Hepatocyte (in vitro differentiated cells): ENCODE measurements around the gene KIRREL3.

Experiments
- EZH2 ChIP-seq: fragments of 200-600 bp; sonication (generic); IDR thresholded peaks from 2 replicates; pipeline ENCODE4 v1.6.1; 2016; ENCODE audit warnings: antibody characterized with exemption, mild to moderate bottlenecking, borderline replicate concordance
- EZH2phosphoT487 ChIP-seq: fragments of 200-600 bp; sonication (generic); IDR thresholded peaks from one replicate; pipeline ENCODE4 v1.6.1; 2018; ENCODE audit warnings: antibody characterized with exemption, mild to moderate bottlenecking, low read depth, moderate library complexity; ENCODE audit not compliant: unreplicated experiment, severe bottlenecking
- TF ChIP-seq, protein P1 (sequence below): fragments of 200-600 bp; sonication (generic); IDR thresholded peaks from 2 replicates; pipeline ENCODE4 v1.5.1; 2016; ENCODE audit warnings: antibody characterized with exemption, mild to moderate bottlenecking; ENCODE audit not compliant: poor library complexity

- TF ChIP-seq, protein P1, sequence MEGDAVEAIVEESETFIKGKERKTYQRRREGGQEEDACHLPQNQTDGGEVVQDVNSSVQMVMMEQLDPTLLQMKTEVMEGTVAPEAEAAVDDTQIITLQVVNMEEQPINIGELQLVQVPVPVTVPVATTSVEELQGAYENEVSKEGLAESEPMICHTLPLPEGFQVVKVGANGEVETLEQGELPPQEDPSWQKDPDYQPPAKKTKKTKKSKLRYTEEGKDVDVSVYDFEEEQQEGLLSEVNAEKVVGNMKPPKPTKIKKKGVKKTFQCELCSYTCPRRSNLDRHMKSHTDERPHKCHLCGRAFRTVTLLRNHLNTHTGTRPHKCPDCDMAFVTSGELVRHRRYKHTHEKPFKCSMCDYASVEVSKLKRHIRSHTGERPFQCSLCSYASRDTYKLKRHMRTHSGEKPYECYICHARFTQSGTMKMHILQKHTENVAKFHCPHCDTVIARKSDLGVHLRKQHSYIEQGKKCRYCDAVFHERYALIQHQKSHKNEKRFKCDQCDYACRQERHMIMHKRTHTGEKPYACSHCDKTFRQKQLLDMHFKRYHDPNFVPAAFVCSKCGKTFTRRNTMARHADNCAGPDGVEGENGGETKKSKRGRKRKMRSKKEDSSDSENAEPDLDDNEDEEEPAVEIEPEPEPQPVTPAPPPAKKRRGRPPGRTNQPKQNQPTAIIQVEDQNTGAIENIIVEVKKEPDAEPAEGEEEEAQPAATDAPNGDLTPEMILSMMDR, result no peak
- TF ChIP-seq EZH2phosphoT487 (no peak), EZH2 (no peak)
These were observed 579.3 kb downstream of the KIRREL3 start for GRCh38 chr11:126421271-126421671.
